ENCODE data around the gene ALG1.

DNA sequence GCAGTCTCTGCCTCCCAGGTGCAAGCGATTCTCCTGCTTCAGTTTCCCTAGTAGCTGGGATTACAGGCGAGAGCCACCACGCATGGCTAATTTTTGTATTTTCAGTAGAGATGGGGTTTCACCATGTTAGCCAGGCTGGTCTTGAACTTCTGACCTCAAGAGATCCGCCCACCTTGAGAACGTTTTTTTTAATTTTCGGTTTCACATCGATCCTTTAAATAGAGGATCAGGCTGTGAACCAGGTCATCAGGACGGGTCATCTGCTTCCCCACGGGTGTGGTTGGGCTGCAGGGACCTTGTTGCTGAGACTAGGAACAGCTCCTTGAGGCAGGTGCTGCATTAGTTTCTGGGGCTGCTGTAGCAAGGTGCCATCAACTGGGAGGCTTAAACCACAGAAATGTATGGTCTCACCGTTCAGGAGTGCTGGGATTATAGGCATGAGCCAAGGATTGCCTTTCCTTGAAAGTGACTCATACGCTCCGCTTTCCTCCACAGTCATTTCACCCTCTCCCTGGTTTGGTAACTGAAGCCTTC is 30.0 kb upstream of the ALG1 start:
- peak; percentile 23; the same call in 1 of the 2 replicates for TF ChIP-seq POLR2A (IDR thresholded peaks at IDR 0.05; ENCODE audit: low read depth, low read length)
- no peak for TF ChIP-seq POLR2AphosphoS5 (IDR thresholded peaks at IDR 0.05; ENCODE audit: low read depth, low read length)
